NCI-H2081 (cell line): Measurements from ENCODE around the gene ATP13A4.
"Not testable (repeated sequence)": the region's sequence is repeated elsewhere in the genome, so short reads cannot be mapped to it uniquely, and the experiment has no call there.

ENCODE experiments used
- DNase-seq, 2 experiments: peaks; one replicate each; lab custom pipeline; 2025; lab: John Stamatoyannopoulos, UW

ATP13A4 gene

DNA sequence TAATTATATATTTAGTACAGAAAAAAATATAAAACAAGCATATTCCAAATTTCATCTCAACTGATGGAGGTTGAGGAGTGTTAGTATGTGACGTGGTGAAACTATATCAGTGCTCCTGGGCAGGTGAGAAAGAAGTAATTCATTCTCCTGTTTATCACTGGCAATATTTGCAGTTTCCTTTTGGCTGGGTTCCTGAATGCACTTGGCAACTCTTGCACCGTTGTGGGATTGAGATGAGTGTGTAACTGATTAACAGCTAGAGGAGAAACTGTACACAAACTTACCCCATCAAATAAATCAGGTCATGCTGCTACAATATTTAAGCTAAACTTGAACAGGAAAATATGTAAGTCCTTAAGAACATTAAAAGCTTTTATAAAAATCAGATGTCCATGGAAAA lies 2.1 kb upstream of the ATP13A4 start:
- peak; percentile 41 to 83 for DNase-seq

DNA sequence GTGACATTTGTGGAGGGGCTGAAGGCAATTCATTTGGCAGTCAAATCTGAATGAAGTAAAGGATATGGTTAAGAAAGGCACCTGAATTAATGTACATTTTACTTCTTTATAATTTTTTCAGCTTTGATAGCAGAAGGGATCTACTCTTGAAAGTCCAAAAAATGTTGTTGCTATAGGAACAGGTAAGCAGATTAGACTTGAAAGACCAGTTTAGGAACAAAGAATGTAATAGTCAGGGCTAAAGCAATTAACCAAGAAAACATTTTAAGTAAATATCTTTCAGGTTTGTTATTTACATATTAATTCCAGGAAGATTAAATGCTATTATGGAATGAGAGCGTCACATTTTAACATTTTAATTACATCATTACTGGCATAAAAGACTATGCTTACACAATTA lies 1.1 kb downstream of the ATP13A4 start:
- peak in 1 of 2 experiments; percentile 24 for DNase-seq

DNA sequence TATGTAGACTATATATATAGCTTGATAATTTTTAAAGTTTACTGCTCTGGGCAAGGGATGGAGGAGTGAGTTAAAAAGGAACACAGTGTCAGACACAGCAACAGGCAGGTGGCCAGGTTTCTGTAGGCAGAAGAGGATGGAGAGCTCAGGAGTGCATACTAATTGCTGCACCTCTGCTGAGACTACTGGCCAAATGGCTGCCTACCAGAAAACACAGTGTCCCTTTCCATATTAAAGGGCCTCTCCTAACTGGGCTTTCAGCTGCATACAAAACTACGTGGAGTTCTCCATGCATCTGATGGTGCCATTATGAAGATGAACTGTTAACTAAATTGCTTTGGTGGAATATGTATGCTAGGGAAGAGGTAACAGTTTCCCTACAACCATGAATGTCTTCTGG lies 1.8 kb downstream of the ATP13A4 start:
- peak in 1 of 2 experiments; percentile 34 for DNase-seq

- DNase-seq: no peak
Measured at GRCh38 chr3:193548406-193548805, 6.3 kb downstream of the ATP13A4 start.

- DNase-seq: no peak
Measured at GRCh38 chr3:193546129-193546528, 8.6 kb downstream of the ATP13A4 start.

DNA sequence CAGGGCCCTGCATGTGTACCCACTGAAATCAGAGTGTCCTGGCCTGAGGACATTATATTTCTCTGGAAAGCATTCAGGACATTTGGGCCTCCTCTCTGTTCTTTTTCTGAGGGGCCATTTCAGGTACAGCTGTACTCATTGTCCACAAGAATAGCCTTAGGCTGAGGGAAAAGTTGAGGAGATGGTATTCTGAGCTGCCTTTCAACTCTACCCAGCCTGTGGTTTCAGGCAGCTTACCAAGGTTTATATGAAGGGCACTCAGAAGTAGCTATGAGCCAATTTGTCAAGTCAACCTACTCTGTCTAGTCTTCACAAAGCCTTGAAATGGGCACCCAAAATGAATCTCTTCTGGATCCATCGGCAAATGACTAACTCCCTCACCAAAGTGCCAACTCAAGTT lies 9.4 kb downstream of the ATP13A4 start:
- DNase-seq: no peak

DNA sequence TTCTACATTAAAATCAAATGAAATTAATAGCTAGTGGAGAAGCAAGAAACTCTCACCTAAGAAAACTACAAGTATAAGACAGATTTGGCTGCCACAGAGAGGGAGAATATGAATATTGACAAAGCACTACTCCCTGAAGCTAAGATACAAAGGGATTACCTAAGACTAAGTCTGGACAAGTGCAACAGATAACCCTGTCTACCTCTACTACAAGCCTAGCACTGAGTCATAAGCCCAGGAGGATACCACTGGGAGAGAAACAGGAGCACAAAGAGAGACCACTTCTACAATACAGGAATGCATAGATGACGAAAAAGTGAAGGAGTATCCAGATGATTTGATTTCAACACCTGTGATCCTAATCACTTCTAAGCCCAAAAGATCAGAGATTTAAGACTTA lies 10.4 kb downstream of the ATP13A4 start:
- no peak for DNase-seq

- DNase-seq: no peak
Measured at GRCh38 chr3:193530231-193531165, 24.2 kb downstream of the ATP13A4 start.

- DNase-seq: not testable (repeated sequence)
Measured at GRCh38 chr3:193526085-193526484, 28.6 kb downstream of the ATP13A4 start.

- DNase-seq: no peak
Measured at GRCh38 chr3:193522473-193522872, 32.2 kb downstream of the ATP13A4 start.

DNA sequence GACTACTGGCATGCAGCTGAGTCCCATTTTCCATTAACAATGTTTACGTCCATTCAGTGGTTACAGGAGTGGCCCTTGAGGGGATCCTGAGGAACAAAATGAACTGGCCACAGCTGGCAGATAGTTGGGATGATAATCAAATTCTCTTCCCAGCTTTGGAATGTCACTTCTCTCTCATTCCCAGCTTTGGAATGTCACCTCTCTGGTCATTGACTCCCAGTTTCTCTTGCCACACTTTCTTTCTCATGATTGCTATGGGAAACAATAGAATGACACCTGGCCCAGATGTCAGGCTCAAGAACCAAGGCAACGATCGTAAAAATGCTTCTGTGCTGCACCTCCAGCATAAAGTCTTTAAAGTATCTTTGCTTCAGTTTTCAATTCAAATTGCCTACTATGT lies 34.0 kb downstream of the ATP13A4 start:
- DNase-seq: no peak

- DNase-seq: no peak
Measured at GRCh38 chr3:193515966-193516365, 38.7 kb downstream of the ATP13A4 start.

DNA sequence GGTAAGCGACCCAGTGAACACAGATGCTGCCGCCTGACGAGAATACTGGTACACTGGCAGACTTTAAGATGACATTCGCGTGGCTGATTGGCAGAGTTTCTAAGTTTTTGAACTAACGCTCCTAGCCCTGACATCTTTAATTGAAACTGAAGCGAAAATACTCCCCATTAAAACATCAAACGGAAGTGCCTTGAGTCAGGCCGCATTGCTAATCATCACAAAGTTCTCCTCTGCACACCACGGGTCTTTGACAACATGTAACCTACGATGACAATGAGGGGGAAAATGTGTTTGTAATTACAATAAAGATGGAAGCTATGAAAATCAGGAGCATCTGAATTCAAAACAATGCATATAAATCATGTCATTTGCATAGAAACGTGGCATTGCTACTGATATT lies 44.5 kb downstream of the ATP13A4 start:
- DNase-seq: no peak

DNA sequence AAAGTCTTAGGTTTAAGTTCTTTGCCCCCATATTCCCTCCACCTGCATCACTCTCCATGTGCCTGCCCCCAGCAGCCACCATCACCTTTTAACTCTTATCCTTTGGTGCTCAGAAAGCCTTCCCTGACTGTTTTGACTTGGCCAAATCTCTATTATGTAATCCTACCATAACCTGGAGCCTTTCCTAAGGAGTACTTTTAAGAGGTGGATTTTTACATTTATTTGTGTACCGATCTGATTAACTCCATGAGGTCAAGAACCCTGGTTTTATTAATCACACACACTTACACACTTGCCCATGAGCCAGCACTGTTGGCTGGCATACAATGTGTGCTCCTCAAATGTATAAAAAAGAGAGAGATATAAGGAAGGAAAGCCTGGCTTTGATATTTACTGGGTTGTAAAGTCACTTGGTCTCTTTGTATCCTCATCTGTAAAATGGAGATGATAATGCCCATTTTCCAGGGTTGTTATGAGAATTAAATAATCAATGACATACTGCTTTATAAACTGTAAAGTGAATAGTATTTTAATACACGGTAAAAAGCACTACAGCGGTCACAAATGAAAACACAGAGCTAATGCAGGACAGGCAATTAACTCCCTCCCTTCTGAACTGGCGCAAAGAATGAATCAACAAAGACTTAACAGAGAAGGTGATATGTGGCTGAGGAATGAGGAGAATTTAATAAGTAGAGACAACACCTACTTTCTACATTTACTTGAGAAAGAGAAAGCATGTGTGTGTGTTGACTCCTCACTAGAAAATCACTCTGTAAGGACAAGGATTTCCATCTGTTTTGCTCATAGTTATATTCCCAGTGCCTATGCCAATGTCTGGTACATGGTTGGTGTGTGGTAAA lies 45.4 kb downstream of the ATP13A4 start:
- DNase-seq: no peak

DNA sequence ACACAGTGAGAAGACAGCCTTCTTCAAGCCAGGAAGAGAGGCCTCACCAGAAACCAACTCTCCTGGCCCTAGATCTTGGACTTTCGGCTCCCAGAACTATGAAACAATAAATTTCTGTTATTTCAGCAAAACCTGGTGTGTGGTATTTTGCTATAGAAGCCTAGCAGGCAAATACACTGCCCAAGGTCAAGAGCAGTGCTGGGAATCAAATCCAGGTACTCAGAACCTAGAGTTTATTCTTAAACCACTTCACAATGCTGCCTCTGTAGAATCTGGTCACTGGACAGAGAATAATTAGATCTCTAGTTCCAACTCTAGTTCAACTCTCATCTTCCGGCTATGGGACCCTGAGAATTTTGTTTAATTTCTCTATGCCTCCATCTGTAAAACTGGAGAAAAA lies 46.6 kb downstream of the ATP13A4 start:
- DNase-seq: no peak

GRCh38 chr3:193507566-193507965 lies 47.1 kb downstream of the ATP13A4 start:
- no peak for DNase-seq

- no peak for DNase-seq
Measured at GRCh38 chr3:193506921-193507320, 47.8 kb downstream of the ATP13A4 start.

DNA sequence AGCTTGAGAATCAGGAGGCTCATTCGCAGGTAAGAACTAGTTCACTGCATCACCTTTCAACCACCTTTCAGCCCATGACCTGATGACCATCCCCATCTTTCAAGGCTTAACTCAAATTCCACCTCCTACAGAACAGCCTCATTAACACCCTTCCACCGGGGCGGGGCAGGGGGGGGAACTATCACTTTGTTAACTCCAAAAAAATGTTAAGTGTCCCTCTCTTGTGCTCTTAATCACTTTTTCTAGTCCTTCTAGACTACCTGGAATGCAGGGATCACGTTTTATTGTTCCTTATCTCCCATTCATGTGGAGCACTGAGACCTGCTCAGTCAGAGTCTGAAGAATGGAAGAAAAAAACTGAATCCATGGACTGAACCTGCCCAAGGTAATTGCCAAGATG lies 51.8 kb downstream of the ATP13A4 start:
- DNase-seq: no peak

DNA sequence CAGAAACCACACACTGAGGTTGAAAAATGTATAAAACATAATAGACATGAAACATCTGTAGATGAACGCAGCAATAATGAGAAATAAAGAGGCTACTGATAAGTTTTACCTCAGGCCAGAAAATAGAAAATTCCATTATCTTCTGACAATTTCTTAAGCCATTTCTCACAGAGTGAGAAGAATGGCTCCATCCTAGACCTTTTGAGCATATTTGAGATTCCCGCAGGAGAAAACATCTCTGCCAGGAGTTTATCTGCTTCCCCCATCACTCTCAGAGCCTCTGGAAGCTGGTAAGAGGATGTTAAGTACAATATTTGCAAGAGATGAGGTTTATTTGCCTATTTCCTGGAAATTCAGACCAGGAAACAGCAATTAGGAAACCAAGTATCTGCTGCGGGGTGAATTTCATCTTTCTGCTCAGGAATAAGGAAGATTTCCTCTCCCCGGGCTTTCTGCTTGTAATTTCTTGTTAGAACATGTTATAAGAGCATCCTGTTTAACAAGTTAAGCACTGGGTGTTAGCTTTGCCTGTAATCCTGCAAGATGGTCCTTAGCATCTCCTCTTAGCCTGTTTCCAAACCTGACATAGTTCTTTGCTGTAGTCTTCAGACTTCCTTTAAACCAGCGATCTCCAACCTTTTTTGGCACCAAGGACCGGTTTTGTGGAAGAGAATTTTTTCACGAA lies 54.8 kb downstream of the ATP13A4 start:
- DNase-seq: no peak

DNA sequence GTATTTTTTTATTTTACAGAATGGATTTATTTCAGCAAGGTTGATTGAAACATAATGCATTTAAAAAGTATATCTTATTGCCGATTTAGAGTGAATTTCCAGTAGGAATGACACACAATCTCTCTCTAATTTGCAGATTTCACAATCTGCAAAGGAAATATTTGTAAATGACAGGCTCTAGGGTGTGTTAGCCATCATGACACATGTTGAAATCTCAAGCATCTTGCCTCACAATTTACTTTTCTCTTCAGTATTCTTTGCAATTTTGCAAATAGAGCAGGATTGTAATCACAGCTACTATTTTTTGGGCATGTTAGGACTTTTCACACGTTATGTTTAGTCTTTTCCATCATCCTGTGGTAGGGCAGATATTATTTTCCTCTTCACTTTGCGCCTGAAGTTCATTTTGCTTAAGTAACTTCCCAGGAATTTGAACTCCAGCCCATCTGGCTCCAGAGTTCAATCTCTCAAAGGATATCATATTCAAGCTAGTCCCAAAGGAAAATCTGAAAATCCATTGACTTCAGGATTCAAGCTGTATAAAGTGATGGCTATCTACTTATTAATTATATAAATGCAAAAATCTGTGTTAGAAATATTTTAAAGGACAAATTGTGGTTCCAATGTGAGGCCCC lies 55.4 kb downstream of the ATP13A4 start:
- DNase-seq: no peak

DNA sequence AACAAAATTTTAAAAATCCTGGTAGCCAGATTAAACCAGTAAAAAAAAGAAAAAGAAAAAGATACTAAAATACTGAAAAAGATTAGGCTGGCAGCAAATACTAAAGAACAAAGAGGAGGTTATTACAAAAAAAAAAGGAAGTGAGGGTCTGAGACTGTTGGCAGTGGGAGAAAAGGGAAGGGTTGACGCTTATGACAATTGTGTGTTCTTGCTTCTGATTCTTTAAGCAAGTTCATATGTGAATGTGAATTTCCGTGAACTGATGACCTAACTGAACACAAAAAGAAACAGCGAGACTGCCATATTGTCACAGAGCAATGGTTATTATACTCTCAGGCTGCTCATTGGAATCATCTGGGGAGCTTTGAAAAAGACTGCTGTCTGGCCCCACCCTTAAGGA lies 56.5 kb downstream of the ATP13A4 start:
- DNase-seq: no peak

GRCh38 chr3:193496658-193497057 lies 58.0 kb downstream of the ATP13A4 start:
- DNase-seq: no peak
